SK-N-SH treated with all-trans-retinoic acid at 6 μM for 48 hours (cell line): Measurements from ENCODE around the gene FBXL13.

Experiments used
- BACH2 ChIP-seq: fragments of 250-450 bp; sonication (Bioruptor Pico); IDR thresholded peaks from 2 replicates; pipeline ENCODE4 v1.9.0; 2021; ENCODE audit warnings: mild to moderate bottlenecking, borderline replicate concordance
- ESRRG ChIP-seq: fragments of 250-450 bp; sonication (Bioruptor Pico); IDR thresholded peaks from 2 replicates; pipeline ENCODE4 v1.6.1; 2021; ENCODE audit warnings: mild to moderate bottlenecking
- ISL1 ChIP-seq: fragments of 250-450 bp; sonication (Bioruptor Pico); IDR thresholded peaks from 2 replicates; pipeline ENCODE4 v2.1.2; 2022; ENCODE audit warnings: mild to moderate bottlenecking, moderate library complexity
- PATZ1 ChIP-seq: fragments of 250-450 bp; sonication (Bioruptor Pico); IDR thresholded peaks from 2 replicates; pipeline ENCODE4 v1.8.0; 2020; ENCODE audit warnings: mild to moderate bottlenecking, moderate library complexity, borderline replicate concordance
- RARB ChIP-seq: fragments of 250-450 bp; sonication (Bioruptor Pico); IDR thresholded peaks from 2 replicates; pipeline ENCODE4 v1.8.0; 2021; ENCODE audit warnings: mild to moderate bottlenecking, moderate library complexity
- TOX ChIP-seq: fragments of 250-450 bp; sonication (Bioruptor Pico); IDR thresholded peaks from 2 replicates; pipeline ENCODE4 v1.8.0; 2021; ENCODE audit warnings: mild to moderate bottlenecking, moderate library complexity, borderline replicate concordance
- ZNF8 ChIP-seq: fragments of 450-650 bp; formaldehyde crosslinking; IDR thresholded peaks from 2 replicates; pipeline ENCODE4 v1.5.0; 2020; ENCODE audit warnings: mild to moderate bottlenecking, moderate library complexity
- TF ChIP-seq, protein P1 (sequence below): fragments of 250-450 bp; sonication (Bioruptor Pico); IDR thresholded peaks from 2 replicates; pipeline ENCODE4 v1.5.1; 2020; ENCODE audit warnings: low read depth, mild to moderate bottlenecking, moderate library complexity

DNA sequence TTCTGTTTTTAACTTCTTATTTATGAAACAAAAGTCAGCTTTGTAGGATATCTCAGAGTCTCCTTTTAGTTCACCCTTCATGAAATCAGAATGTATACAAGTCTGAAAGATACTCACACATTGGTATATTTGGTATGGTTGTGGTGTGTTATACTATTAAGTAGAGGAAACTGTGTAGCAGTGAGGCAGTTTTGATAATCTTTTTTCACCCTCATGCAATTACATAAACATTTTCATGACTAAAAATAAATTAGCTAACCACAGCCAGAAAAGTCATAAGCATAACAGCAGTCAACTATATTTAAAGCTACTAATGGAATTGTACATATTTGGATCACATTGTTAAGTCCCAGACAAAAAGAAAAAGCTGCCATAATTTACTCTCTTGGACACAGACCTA is 263.7 kb downstream of the FBXL13 start:
- TF ChIP-seq PATZ1 (CRISPR knock-in tag) (no peak), TOX (CRISPR knock-in tag) (no peak), ZNF8 (no peak), ISL1 (peak; percentile 16; the same call in 1 of the 2 replicates), BACH2 (no peak), RARB (CRISPR knock-in tag) (no peak), ESRRG (no peak)
- TF ChIP-seq, protein P1, sequence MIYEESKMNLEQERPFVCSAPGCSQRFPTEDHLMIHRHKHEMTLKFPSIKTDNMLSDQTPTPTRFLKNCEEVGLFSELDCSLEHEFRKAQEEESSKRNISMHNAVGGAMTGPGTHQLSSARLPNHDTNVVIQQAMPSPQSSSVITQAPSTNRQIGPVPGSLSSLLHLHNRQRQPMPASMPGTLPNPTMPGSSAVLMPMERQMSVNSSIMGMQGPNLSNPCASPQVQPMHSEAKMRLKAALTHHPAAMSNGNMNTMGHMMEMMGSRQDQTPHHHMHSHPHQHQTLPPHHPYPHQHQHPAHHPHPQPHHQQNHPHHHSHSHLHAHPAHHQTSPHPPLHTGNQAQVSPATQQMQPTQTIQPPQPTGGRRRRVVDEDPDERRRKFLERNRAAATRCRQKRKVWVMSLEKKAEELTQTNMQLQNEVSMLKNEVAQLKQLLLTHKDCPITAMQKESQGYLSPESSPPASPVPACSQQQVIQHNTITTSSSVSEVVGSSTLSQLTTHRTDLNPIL (CRISPR knock-in tag), result no peak
